HepG2 (cell line): ENCODE results near the gene CNTRL. TPM values are rescaled to one million over a fixed set of nuclear protein-coding genes. Genes with fewer than 3 reads are reported as not detected.

ENCODE experiments used
- DBP ChIP-seq: sonication (generic); formaldehyde crosslinking; IDR thresholded peaks from 2 replicates; pipeline ENCODE4 v1.4.0; 2020; ENCODE audit warnings: missing genetic modification reagents; ENCODE audit errors: not compliant biosample characterization
- FOXO4 ChIP-seq: sonication (generic); formaldehyde crosslinking; conservative IDR thresholded peaks from 2 replicates; pipeline ENCODE4 v1.8.1; 2023; ENCODE audit warnings: missing genetic modification reagents
- GATAD1 ChIP-seq: IDR thresholded peaks from 2 replicates; pipeline ENCODE4 v1.6.1; 2016; ENCODE audit warnings: missing genetic modification reagents, missing compliant biosample characterization
- GMEB1 ChIP-seq: sonication (generic); formaldehyde crosslinking; IDR thresholded peaks from 2 replicates; pipeline ENCODE4 v1.5.1; 2020; ENCODE audit warnings: missing genetic modification reagents, mild to moderate bottlenecking, borderline replicate concordance
- ISX ChIP-seq: sonication (generic); formaldehyde crosslinking; conservative IDR thresholded peaks from 2 replicates; pipeline ENCODE4 v1.5.0; 2020; ENCODE audit warnings: missing genetic modification reagents
- KDM5B ChIP-seq: sonication (generic); formaldehyde crosslinking; IDR thresholded peaks from 2 replicates; pipeline ENCODE4 v1.4.0; 2020; ENCODE audit warnings: missing genetic modification reagents, mild to moderate bottlenecking, borderline replicate concordance
- MNT ChIP-seq: fragments of 450-650 bp; IDR thresholded peaks from 2 replicates; pipeline ENCODE4 v1.6.1; 2016
- POGK ChIP-seq: sonication (generic); formaldehyde crosslinking; conservative IDR thresholded peaks from 2 replicates; pipeline ENCODE4 v1.8.0; 2022; ENCODE audit warnings: mild to moderate bottlenecking, moderate library complexity, missing genetic modification reagents
- SNAPC5 ChIP-seq: sonication (generic); formaldehyde crosslinking; IDR thresholded peaks from 2 replicates; pipeline ENCODE4 v1.8.1; 2023; ENCODE audit warnings: mild to moderate bottlenecking, missing genetic modification reagents, borderline replicate concordance
- ZFP37 ChIP-seq: sonication (generic); formaldehyde crosslinking; IDR thresholded peaks from 2 replicates; pipeline ENCODE4 v1.4.0; 2020; ENCODE audit warnings: missing genetic modification reagents, borderline replicate concordance
- ZNF407 ChIP-seq: sonication (generic); formaldehyde crosslinking; IDR thresholded peaks from one replicate; pipeline ENCODE4 v1.5.1; 2020; ENCODE audit warnings: mild to moderate bottlenecking, missing genetic modification reagents; ENCODE audit errors: not compliant biosample characterization
- ZNF430 ChIP-seq: sonication (generic); formaldehyde crosslinking; IDR thresholded peaks from 2 replicates; pipeline ENCODE4 v1.9.0; 2021; ENCODE audit warnings: mild to moderate bottlenecking, missing genetic modification reagents
- ZNF607 ChIP-seq: sonication (generic); formaldehyde crosslinking; IDR thresholded peaks from 2 replicates; pipeline ENCODE4 v1.5.1; 2020; ENCODE audit warnings: missing genetic modification reagents, mild to moderate bottlenecking, borderline replicate concordance
- polyA plus RNA-seq, 8 experiments: library from polyadenylated mRNA; depleted of rRNA in 3 of 8; stranded (reverse) in 7 of 8; unstranded in 1 of 8; fragments of >200 nt; fragmentation: Illumina TruSeq in 4 of 8; extraction: Trizol in 4 of 8; gene quantifications; 2 replicates each; pipeline versions ENCODE4 v1.2.1 to v1.2.3, GENCODE V29; 2011 to 2016; ENCODE audit warnings: low read depth in 4 of 8, missing spikeins in 1 of 8, mixed read lengths in 1 of 8; ENCODE audit not compliant: insufficient read depth in 1 of 8
- total RNA-seq, 5 experiments: library from RNA; depleted of rRNA; stranded (reverse); fragments of >200 nt; fragmentation: Illumina TruSeq; extraction: Trizol; gene quantifications; 2 replicates each; pipeline ENCODE4 v1.2.3, GENCODE V29; 2016; ENCODE audit warnings: low read depth in 1 of 5

Gene CNTRL
- total and polyA plus RNA-seq, 2 of the 13 experiments (the other 11 are each of a cell fraction or from before 2014, with no cell fraction given), result 7.5 to 11.8 TPM

- TF ChIP-seq FOXO4 (CRISPR knock-in tag), result no peak
- TF ChIP-seq ZNF407 (CRISPR knock-in tag), result no peak
- TF ChIP-seq ZNF607, result no peak
- no peak for TF ChIP-seq ISX (CRISPR knock-in tag)
- TF ChIP-seq KDM5B (CRISPR knock-in tag), result no peak
- no peak for TF ChIP-seq GMEB1 (CRISPR knock-in tag)
- TF ChIP-seq POGK (CRISPR knock-in tag), result no peak
- TF ChIP-seq DBP, result no peak
- TF ChIP-seq ZFP37 (CRISPR knock-in tag), result no peak
- TF ChIP-seq MNT, result no peak
- no peak for TF ChIP-seq ZNF430 (CRISPR knock-in tag)
- no peak for TF ChIP-seq SNAPC5 (CRISPR knock-in tag)
- no peak for TF ChIP-seq GATAD1
Observed at GRCh38 chr9:121204121-121204520, 129.4 kb downstream of the CNTRL start (continued).
